Pancreas (tissue), 10 donors: Measurements from ENCODE around the gene ATP11C. TPM values are rescaled to one million over a fixed set of nuclear protein-coding genes. Genes with fewer than 3 reads are reported as not detected.

ENCODE experiments used
- ATAC-seq, 4 donors: fragments of 200-7000 bp; cut with Tn5 transposase; one replicate each; pipeline versions ENCODE4 v1.8.0 to v1.9.1; 2020; ENCODE audit warnings: mild to moderate bottlenecking in 4 of 4, moderate library complexity in 4 of 4
- DNase-seq, 6 donors: peaks; one replicate each; pipeline ENCODE4 v3.0.0-alpha.2; 2020
- FAIRE-seq: peaks from 2 replicates; lab custom pipeline; 2012; peaks lifted over from hg19 to GRCh38; lab: Jason Lieb, UNC
- H3K27ac ChIP-seq, 4 donors: fragments of 200-600 bp; sonication (generic); 1 replicate in 3 of 4; 2 replicates in 1 of 4; pipeline versions ENCODE4 v1.5.0 to v1.8.0; 2020
- H3K27me3 ChIP-seq, 4 donors: fragments of 200-600 bp; one replicate each; pipeline ENCODE4 v1.8.0; 2021
- H3K36me3 ChIP-seq, 3 donors: fragments of 200-600 bp; sonication (generic) in 1 of 3; one replicate each; pipeline versions ENCODE4 v1.5.0 to v1.8.0; 2020 to 2021
- H3K4me1 ChIP-seq, 3 donors: fragments of 200-600 bp; one replicate each; pipeline ENCODE4 v1.8.0; 2021
- H3K4me3 ChIP-seq, 4 donors: fragments of 200-600 bp; sonication (generic) in 2 of 4; one replicate each; pipeline versions ENCODE4 v1.5.0 to v1.8.0; 2020 to 2021
- H3K9me3 ChIP-seq, 4 donors: fragments of 200-600 bp; one replicate each; pipeline ENCODE4 v1.8.0; 2021
- CTCF ChIP-seq, 4 donors: fragments of 200-600 bp; sonication (generic) in 3 of 4; IDR thresholded peaks; one replicate each; pipeline versions ENCODE4 v1.5.0 to v1.8.0; 2021; ENCODE audit warnings: antibody characterized with exemption in 4 of 4
- WGBS, 2 donors: extraction: QIAGEN DNeasy Blood & Tissue Kit; methylation state at CpG; one replicate each; pipeline ENCODE4 v1.1.7; 2013; 5-methylcytosine and 5-hydroxymethylcytosine counted together
- intact Hi-C, 3 donors: fragments of 100-400 bp; cut with DNase I; formaldehyde crosslinking; loops; one replicate each; pipeline versions ENCODE4 v1.11.1 to v1.14.2; 2022
- polyA plus RNA-seq, 2 donors: library from polyadenylated mRNA; stranded (reverse); fragments of 200-250 nt; gene quantifications; one replicate each; pipeline ENCODE4 v1.2.3, GENCODE V29; 2013
- total RNA-seq, 6 donors: library from RNA; stranded (reverse); fragmentation: NEBNext Ultra II Directional in 4 of 6; extraction: Animal tissue kit (Norgen Biotek cat#: 25700) in 4 of 6; gene quantifications; one replicate each; pipeline versions ENCODE4 v1.2.1 to v1.2.4, GENCODE V29; 2021 to 2023
- donor health status: healthy with polysubstance abuse.
- donor health status: DM: no; HTN: no; CAD: no; lungs with moderate emphysema.
- donor health status: DM: no; HTN: no; CAD: no.
- donor health status: control.
- donor health status: control.
- donor health status: Bipolar disorder and iron deficiency.
- donor health status: DM: yes; HTN: yes; CAD: no.
- donor health status: DM: no; HTN: no; CAD: no.
- donor health status: DM: no; HTN: no; CAD: no.
- donor health status: DM: yes; HTN: yes; CAD: no.

Gene ATP11C
- total and polyA plus RNA-seq, 8 donors, result 1.3 to 10.3 (median 3.6) TPM

DNA sequence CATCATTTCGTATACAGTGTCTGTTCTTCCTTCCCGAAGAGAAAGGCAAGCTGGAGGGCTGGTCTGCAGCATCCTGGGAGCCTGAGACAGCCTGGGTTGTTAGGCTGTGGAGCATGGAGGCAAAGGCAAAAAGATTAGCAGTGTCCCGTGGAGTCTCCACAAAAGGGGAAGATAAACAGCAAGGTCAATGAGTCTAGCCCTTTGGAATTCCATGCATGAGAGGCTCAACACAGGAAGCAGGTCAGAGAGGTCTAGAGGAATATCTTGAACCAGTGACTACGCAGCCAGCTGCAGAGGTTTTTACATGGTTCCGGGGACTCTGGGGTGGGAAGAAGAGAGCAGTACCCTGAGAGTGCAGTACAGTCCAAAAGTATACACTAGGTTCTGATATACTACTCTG, 212.7 kb downstream of the ATP11C start:
- no peak for TF ChIP-seq CTCF (IDR thresholded peaks at IDR 0.05)
- H3K4me3 ChIP-seq, result no peak overlapping the region
- WGBS, 2 donors, result 33 to 42% methylated on average over 5 of the region's 5 CpGs
- H3K36me3 ChIP-seq, result no peaks in the 10 kb centered on the region
- H3K4me1 ChIP-seq, result no peaks in the 10 kb centered on the region
- H3K27me3 ChIP-seq, result no peaks in the 10 kb centered on the region
- DNase-seq (no peak), FAIRE-seq (no peak), ATAC-seq (no peak)
- no peak overlapping the region for H3K27ac ChIP-seq
- intact Hi-C loops, result no loop called here
- H3K9me3 ChIP-seq, result no peaks in the 10 kb centered on the region

- Histone ChIP-seq H3K4me1 (no peaks in the 10 kb centered on the region), H3K4me3 (no peak within 1 kb of the TSS), H3K27me3 (peaks cover 0 to 6% (median 0%) of the 10 kb centered on the region in 4 donors), H3K36me3 (no peaks in the 10 kb centered on the region), H3K9me3 (no peaks in the 10 kb centered on the region), H3K27ac (no peak within 1 kb of the TSS)
- intact Hi-C loops, result no loop called here
- FAIRE-seq (no peak), DNase-seq (no peak), ATAC-seq (no peak)
- WGBS, 2 donors, result 63 to 69% methylated on average over 4 of the region's 4 CpGs
- TF ChIP-seq CTCF (IDR thresholded peaks at IDR 0.05), result no peak
Observed at GRCh38 chrX:139708067-139708466, 224.8 kb downstream of the ATP11C start, which contains the start of gene MCF2. TSS of gene MCF2 (minus strand) at chrX:139708167. CDS start at chrX:139651744, 56,423 bp downstream.

GRCh38 chrX:139702658-139703057, 230.2 kb downstream of the ATP11C start:
- no peak overlapping the region for H3K4me3 ChIP-seq
- no peak for TF ChIP-seq CTCF (IDR thresholded peaks at IDR 0.05)
- peaks cover 0 to 8% (median 0%) of the 10 kb centered on the region in 4 donors for H3K27me3 ChIP-seq
- H3K36me3 ChIP-seq, result no peaks in the 10 kb centered on the region
- H3K4me1 ChIP-seq, result no peaks in the 10 kb centered on the region
- WGBS, 2 donors, result 65 to 78% methylated on average over 3 of the region's 3 CpGs
- no peak overlapping the region for H3K27ac ChIP-seq
- no peak for ATAC-seq
- FAIRE-seq, result no peak
- no peak for DNase-seq
- intact Hi-C loops, result no loop called here
- H3K9me3 ChIP-seq, result no peaks in the 10 kb centered on the region

DNA sequence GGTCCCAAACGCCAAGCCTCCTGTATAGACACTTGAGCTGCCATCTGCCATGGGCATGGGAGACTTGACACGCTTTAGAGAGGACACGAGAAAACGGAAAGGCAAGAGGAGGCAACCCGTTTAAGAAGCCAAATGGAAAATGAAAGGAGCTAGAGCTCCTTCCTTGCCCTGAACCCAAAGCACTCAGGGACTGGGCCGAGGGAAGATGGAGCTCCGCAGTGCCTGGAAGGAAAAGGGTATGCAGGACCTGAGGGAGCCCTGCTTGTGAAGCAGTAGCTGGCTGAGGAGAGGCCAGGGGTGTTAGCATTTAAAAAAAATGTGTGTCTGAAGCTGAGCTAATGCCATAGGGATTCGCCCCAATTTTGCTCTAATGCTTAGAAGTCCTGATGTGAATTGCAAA, 239.9 kb downstream of the ATP11C start:
- H3K9me3 ChIP-seq, result no peaks in the 10 kb centered on the region
- WGBS, 2 donors, result 39 to 43% methylated on average over 8 of the region's 8 CpGs
- TF ChIP-seq CTCF (IDR thresholded peaks at IDR 0.05), result no peak
- FAIRE-seq (no peak), ATAC-seq (no peak), DNase-seq (no peak)
- no peaks in the 10 kb centered on the region for H3K4me1 ChIP-seq
- H3K27me3 ChIP-seq, result no peaks in the 10 kb centered on the region
- H3K27ac ChIP-seq, result no peak overlapping the region
- H3K36me3 ChIP-seq, result no peaks in the 10 kb centered on the region
- H3K4me3 ChIP-seq, result no peak overlapping the region
- intact Hi-C loops, result no loop called here

GRCh38 chrX:139692506-139692849, 240.4 kb downstream of the ATP11C start:
- Histone ChIP-seq H3K27ac (no peak overlapping the region), H3K4me1 (no peaks in the 10 kb centered on the region), H3K36me3 (no peaks in the 10 kb centered on the region), H3K4me3 (peak overlapping the region in 2 of 4 donors; percentile 34 to 45), H3K9me3 (no peaks in the 10 kb centered on the region), H3K27me3 (no peaks in the 10 kb centered on the region)
- peak; percentile 67 to 85 (median 74) for ATAC-seq
- peak in 5 of 6 donors; percentile 18 to 45 (median 31) for DNase-seq
- TF ChIP-seq CTCF (IDR thresholded peaks at IDR 0.05), result no peak
- no peak for FAIRE-seq
- WGBS, 2 donors, result 8 to 29% methylated on average over 11 of the region's 11 CpGs
- intact Hi-C loops, result no loop called here
